HepG2 (cell line): ENCODE data around the gene UBE2D4. TPM values are rescaled to one million over a fixed set of nuclear protein-coding genes. Genes with fewer than 3 reads are reported as not detected.

Source experiments
- AGO2 ChIP-seq: fragments of 200-400 bp; formaldehyde crosslinking; optimal IDR thresholded peaks from 2 replicates; pipeline ENCODE3; 2017; ENCODE audit warnings: mild to moderate bottlenecking, low read depth, low read length, moderate library complexity
- CHD4 ChIP-seq: fragments of 200-600 bp; sonication (generic); IDR thresholded peaks from 2 replicates; pipeline ENCODE4 v1.7.0; 2017; ENCODE audit warnings: mild to moderate bottlenecking, low read length, borderline replicate concordance
- ETV6 ChIP-seq: sonication (generic); formaldehyde crosslinking; conservative IDR thresholded peaks from 2 replicates; pipeline ENCODE4 v1.4.0; 2020; ENCODE audit warnings: missing genetic modification reagents
- FIP1L1 ChIP-seq: fragments of 200-400 bp; formaldehyde crosslinking; IDR thresholded peaks from 2 replicates; pipeline ENCODE4 v1.6.1; 2018; ENCODE audit warnings: low read depth, mild to moderate bottlenecking, low read length, moderate library complexity, borderline replicate concordance; ENCODE audit not compliant: insufficient read depth
- FOSL1 ChIP-seq: sonication (generic); formaldehyde crosslinking; IDR thresholded peaks from 2 replicates; pipeline ENCODE4 v1.9.0; 2021; ENCODE audit warnings: missing genetic modification reagents, borderline replicate concordance
- FOXA1 ChIP-seq, 2 experiments: fragments of 450-650 bp in 1 of 2; sonication (generic) in 1 of 2; formaldehyde crosslinking in 1 of 2; IDR thresholded peaks; 2 replicates each; pipeline versions ENCODE4 v1.4.0 to v1.6.1; 2016 to 2020; ENCODE audit warnings: missing genetic modification reagents in 1 of 2
- FOXM1 ChIP-seq: sonication (generic); formaldehyde crosslinking; IDR thresholded peaks from 2 replicates; pipeline ENCODE4 v1.5.0; 2020; ENCODE audit warnings: missing genetic modification reagents
- GLI4 ChIP-seq: sonication (generic); formaldehyde crosslinking; IDR thresholded peaks from 2 replicates; pipeline ENCODE4 v1.5.1; 2020; ENCODE audit warnings: missing genetic modification reagents, mild to moderate bottlenecking, moderate library complexity, borderline replicate concordance
- MBD4 ChIP-seq: IDR thresholded peaks from 2 replicates; pipeline ENCODE4 v1.6.1; 2012; ENCODE audit warnings: low read length, inconsistent platforms, borderline replicate concordance
- MEIS2 ChIP-seq: sonication (generic); formaldehyde crosslinking; IDR thresholded peaks from 2 replicates; pipeline ENCODE4 v1.9.0; 2021; ENCODE audit warnings: mild to moderate bottlenecking, missing genetic modification reagents
- PHF21A ChIP-seq: sonication (generic); formaldehyde crosslinking; IDR thresholded peaks from 2 replicates; pipeline ENCODE4 v1.5.0; 2020; ENCODE audit warnings: mild to moderate bottlenecking, missing genetic modification reagents
- SALL1 ChIP-seq: sonication (generic); formaldehyde crosslinking; IDR thresholded peaks from 2 replicates; pipeline ENCODE4 v1.8.0; 2022; ENCODE audit warnings: mild to moderate bottlenecking, missing genetic modification reagents
- SIN3B ChIP-seq: fragments of 150-350 bp; IDR thresholded peaks from 2 replicates; pipeline ENCODE4 v1.6.1; 2014; ENCODE audit warnings: low read length
- SRSF1 ChIP-seq: fragments of 200-400 bp; formaldehyde crosslinking; optimal IDR thresholded peaks from 2 replicates; pipeline ENCODE3; 2017; ENCODE audit warnings: mild to moderate bottlenecking, low read depth, low read length, moderate library complexity
- U2AF2 ChIP-seq: fragments of 200-400 bp; formaldehyde crosslinking; IDR thresholded peaks from 2 replicates; pipeline ENCODE4 v1.6.1; 2017; ENCODE audit warnings: low read depth, mild to moderate bottlenecking, low read length
- ZBTB3 ChIP-seq: sonication (generic); formaldehyde crosslinking; IDR thresholded peaks from 2 replicates; pipeline ENCODE4 v1.4.0; 2020; ENCODE audit warnings: low read depth, mild to moderate bottlenecking, moderate library complexity, missing genetic modification reagents, borderline replicate concordance
- ZFY ChIP-seq: sonication (generic); formaldehyde crosslinking; IDR thresholded peaks from 2 replicates; pipeline ENCODE4 v1.4.0; 2020; ENCODE audit warnings: missing genetic modification reagents
- ZNF274 ChIP-seq: sonication (generic); formaldehyde crosslinking; IDR thresholded peaks from 2 replicates; pipeline ENCODE4 v1.5.1; 2020; ENCODE audit warnings: mild to moderate bottlenecking, missing genetic modification reagents
- ZNF550 ChIP-seq: sonication (generic); formaldehyde crosslinking; IDR thresholded peaks from 2 replicates; pipeline ENCODE4 v1.4.0; 2020; ENCODE audit warnings: mild to moderate bottlenecking, missing genetic modification reagents, borderline replicate concordance
- polyA plus RNA-seq, 8 experiments: library from polyadenylated mRNA; depleted of rRNA in 3 of 8; stranded (reverse) in 7 of 8; unstranded in 1 of 8; fragments of >200 nt; fragmentation: Illumina TruSeq in 4 of 8; extraction: Trizol in 4 of 8; gene quantifications; 2 replicates each; pipeline versions ENCODE4 v1.2.1 to v1.2.3, GENCODE V29; 2011 to 2016; ENCODE audit warnings: low read depth in 4 of 8, missing spikeins in 1 of 8, mixed read lengths in 1 of 8; ENCODE audit not compliant: insufficient read depth in 1 of 8
- total RNA-seq, 5 experiments: library from RNA; depleted of rRNA; stranded (reverse); fragments of >200 nt; fragmentation: Illumina TruSeq; extraction: Trizol; gene quantifications; 2 replicates each; pipeline ENCODE4 v1.2.3, GENCODE V29; 2016; ENCODE audit warnings: low read depth in 1 of 5
- TF ChIP-seq, protein P1 (sequence below): IDR thresholded peaks from 2 replicates; pipeline ENCODE4 v1.6.1; 2016; ENCODE audit warnings: missing compliant biosample characterization, missing genetic modification reagents, borderline replicate concordance
- TF ChIP-seq, protein P2 (sequence below): sonication (generic); formaldehyde crosslinking; IDR thresholded peaks from 2 replicates; pipeline ENCODE4 v1.4.0; 2020; ENCODE audit warnings: low read depth, mild to moderate bottlenecking, missing genetic modification reagents
- TF ChIP-seq, protein P3 (sequence below): sonication (generic); formaldehyde crosslinking; IDR thresholded peaks from 2 replicates; pipeline ENCODE4 v1.4.0; 2020; ENCODE audit warnings: missing genetic modification reagents
- TF ChIP-seq, protein P4 (sequence below): IDR thresholded peaks from 2 replicates; pipeline ENCODE4 v1.6.1; 2016
- TF ChIP-seq, protein P5 (sequence below): sonication (generic); formaldehyde crosslinking; IDR thresholded peaks from 2 replicates; pipeline ENCODE4 v1.8.1; 2023; ENCODE audit warnings: mild to moderate bottlenecking, missing genetic modification reagents
- TF ChIP-seq, protein P6 (sequence below): sonication (generic); formaldehyde crosslinking; IDR thresholded peaks from 2 replicates; pipeline ENCODE4 v1.5.0; 2020; ENCODE audit warnings: mild to moderate bottlenecking, missing genetic modification reagents, borderline replicate concordance

The UBE2D4 gene
- total and polyA plus RNA-seq, 2 of the 13 experiments (the other 11 are each of a cell fraction or from before 2014, with no cell fraction given) = 9.9 to 16.0 TPM

DNA sequence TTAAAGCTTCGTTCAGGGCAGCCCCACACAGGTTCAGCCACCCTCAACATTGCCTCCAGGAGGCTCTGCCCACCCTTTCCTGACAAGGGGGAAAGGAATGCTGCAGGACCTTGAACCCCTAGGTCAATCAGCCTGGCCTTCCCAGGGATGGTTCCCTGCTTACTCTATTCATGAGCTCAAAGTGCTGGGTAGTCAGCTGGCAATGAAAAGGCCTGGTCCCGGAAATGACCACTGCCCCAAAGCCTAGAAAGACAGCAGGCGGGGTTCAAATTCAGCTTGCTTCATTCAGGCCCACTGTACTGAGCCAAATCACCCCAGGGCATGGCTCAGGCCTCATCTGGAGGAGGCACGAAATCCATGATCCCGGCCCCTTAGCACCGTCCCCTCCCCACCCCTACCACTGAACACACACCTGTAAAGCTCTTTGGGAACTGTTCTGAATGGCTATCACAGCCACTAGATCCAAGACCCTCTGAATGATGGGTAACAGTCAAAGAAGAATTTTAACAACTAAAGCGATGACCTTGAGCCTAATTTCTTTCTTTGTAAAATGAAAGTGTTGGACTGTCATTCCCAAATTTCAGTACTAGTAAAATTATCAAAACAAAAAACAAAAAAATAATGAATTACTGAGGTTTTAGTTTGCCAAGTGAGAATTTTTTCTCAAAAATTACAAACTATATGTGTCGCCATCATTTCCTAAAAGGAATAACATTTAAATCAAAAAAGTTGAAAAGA, 20.9 kb upstream of the UBE2D4 start (continued):
- TF ChIP-seq MEIS2 (CRISPR knock-in tag) (0 out of 2 replicates have a peak, but pooled peaks have one; percentile 43), FOXM1 (CRISPR knock-in tag) (no peak), MBD4 (no peak), FIP1L1 (no peak), SRSF1 (no peak), U2AF2 (no peak), ZBTB3 (no peak), ZFY (CRISPR knock-in tag) (peak; percentile 85), SIN3B (no peak), CHD4 (no peak), FOSL1 (CRISPR knock-in tag) (peak; percentile 37; the same call in 1 of the 2 replicates), ZNF550 (CRISPR knock-in tag) (no peak), ETV6 (CRISPR knock-in tag) (no peak), AGO2 (no peak), GLI4 (CRISPR knock-in tag) (no peak), FOXA1 (IDR thresholded peaks at IDR 0.05) (no peak), FOXA1 (CRISPR knock-in tag; IDR thresholded peaks at IDR 0.05) (peak; percentile 75), SALL1 (CRISPR knock-in tag) (peak; percentile 89), ZNF274 (CRISPR knock-in tag) (no peak), PHF21A (CRISPR knock-in tag) (peak; percentile 97)
- TF ChIP-seq, protein P1, sequence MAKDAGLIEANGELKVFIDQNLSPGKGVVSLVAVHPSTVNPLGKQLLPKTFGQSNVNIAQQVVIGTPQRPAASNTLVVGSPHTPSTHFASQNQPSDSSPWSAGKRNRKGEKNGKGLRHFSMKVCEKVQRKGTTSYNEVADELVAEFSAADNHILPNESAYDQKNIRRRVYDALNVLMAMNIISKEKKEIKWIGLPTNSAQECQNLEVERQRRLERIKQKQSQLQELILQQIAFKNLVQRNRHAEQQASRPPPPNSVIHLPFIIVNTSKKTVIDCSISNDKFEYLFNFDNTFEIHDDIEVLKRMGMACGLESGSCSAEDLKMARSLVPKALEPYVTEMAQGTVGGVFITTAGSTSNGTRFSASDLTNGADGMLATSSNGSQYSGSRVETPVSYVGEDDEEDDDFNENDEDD = no peak
- TF ChIP-seq, protein P2, sequence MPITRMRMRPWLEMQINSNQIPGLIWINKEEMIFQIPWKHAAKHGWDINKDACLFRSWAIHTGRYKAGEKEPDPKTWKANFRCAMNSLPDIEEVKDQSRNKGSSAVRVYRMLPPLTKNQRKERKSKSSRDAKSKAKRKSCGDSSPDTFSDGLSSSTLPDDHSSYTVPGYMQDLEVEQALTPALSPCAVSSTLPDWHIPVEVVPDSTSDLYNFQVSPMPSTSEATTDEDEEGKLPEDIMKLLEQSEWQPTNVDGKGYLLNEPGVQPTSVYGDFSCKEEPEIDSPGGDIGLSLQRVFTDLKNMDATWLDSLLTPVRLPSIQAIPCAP (CRISPR knock-in tag) = no peak
- TF ChIP-seq, protein P3, sequence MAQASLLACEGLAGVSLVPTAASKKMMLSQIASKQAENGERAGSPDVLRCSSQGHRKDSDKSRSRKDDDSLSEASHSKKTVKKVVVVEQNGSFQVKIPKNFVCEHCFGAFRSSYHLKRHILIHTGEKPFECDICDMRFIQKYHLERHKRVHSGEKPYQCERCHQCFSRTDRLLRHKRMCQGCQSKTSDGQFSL (CRISPR knock-in tag) = no peak
- TF ChIP-seq, protein P4, sequence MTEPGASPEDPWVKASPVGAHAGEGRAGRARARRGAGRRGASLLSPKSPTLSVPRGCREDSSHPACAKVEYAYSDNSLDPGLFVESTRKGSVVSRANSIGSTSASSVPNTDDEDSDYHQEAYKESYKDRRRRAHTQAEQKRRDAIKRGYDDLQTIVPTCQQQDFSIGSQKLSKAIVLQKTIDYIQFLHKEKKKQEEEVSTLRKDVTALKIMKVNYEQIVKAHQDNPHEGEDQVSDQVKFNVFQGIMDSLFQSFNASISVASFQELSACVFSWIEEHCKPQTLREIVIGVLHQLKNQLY (CRISPR knock-in tag) = peak; percentile 65; the same call in 1 of the 2 replicates
- TF ChIP-seq, protein P5, sequence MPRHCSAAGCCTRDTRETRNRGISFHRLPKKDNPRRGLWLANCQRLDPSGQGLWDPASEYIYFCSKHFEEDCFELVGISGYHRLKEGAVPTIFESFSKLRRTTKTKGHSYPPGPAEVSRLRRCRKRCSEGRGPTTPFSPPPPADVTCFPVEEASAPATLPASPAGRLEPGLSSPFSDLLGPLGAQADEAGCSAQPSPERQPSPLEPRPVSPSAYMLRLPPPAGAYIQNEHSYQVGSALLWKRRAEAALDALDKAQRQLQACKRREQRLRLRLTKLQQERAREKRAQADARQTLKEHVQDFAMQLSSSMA (CRISPR knock-in tag) = no peak
- TF ChIP-seq, protein P6, sequence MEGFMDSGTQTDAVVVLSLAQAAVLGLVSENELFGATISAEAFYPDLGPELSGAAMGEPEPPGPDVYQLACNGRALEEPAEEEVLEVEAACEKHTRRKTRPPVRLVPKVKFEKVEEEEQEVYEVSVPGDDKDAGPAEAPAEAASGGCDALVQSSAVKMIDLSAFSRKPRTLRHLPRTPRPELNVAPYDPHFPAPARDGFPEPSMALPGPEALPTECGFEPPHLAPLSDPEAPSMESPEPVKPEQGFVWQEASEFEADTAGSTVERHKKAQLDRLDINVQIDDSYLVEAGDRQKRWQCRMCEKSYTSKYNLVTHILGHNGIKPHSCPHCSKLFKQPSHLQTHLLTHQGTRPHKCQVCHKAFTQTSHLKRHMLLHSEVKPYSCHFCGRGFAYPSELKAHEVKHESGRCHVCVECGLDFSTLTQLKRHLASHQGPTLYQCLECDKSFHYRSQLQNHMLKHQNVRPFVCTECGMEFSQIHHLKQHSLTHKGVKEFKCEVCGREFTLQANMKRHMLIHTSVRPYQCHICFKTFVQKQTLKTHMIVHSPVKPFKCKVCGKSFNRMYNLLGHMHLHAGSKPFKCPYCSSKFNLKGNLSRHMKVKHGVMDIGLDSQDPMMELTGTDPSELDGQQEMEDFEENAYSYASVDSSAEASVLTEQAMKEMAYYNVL (CRISPR knock-in tag) = peak; percentile 52; the same call in 1 of the 2 replicates
